MM.1S (cell line): ENCODE data around the gene ADRA2C.

Experiments
- DNase-seq: peaks from one replicate; pipeline ENCODE4 v3.0.0-alpha.2; 2015
- H2AFZ ChIP-seq: fragments of 300-600 bp; sonication (generic); 2 replicates; pipeline ENCODE4 v1.6.0; 2016; ENCODE audit warnings: antibody characterized with exemption, low read length
- H3F3A ChIP-seq: fragments of 300-600 bp; sonication (generic); 2 replicates; pipeline ENCODE4 v1.6.1; 2016; ENCODE audit warnings: mild to moderate bottlenecking, antibody characterized with exemption, low read length, moderate library complexity, mixed read lengths; ENCODE audit not compliant: insufficient read depth
- H3K27ac ChIP-seq: fragments of 300-600 bp; sonication (generic); 2 replicates; pipeline ENCODE4 v1.5.1; 2016; ENCODE audit warnings: mild to moderate bottlenecking, low read length
- H3K27me3 ChIP-seq: fragments of 300-600 bp; sonication (generic); replicated peaks from 2 replicates; pipeline ENCODE4 v1.6.0; 2016; ENCODE audit warnings: low read length; ENCODE audit not compliant: insufficient read depth
- H3K36me3 ChIP-seq: fragments of 300-600 bp; sonication (generic); replicated peaks from 2 replicates; pipeline ENCODE4 v1.6.1; 2016; ENCODE audit warnings: mild to moderate bottlenecking, low read length, mixed read lengths; ENCODE audit not compliant: insufficient read depth
- H3K4me1 ChIP-seq: fragments of 300-600 bp; sonication (generic); 2 replicates; pipeline ENCODE4 v1.6.1; 2016; ENCODE audit warnings: low read length, mixed read lengths
- H3K4me2 ChIP-seq: fragments of 300-600 bp; sonication (generic); 2 replicates; pipeline ENCODE4 v1.6.0; 2016; ENCODE audit warnings: low read depth, low read length
- H3K4me3 ChIP-seq: fragments of 300-600 bp; sonication (generic); 2 replicates; pipeline ENCODE4 v1.5.1; 2016; ENCODE audit warnings: low read length, mixed read lengths
- H3K79me2 ChIP-seq: fragments of 300-600 bp; sonication (generic); 2 replicates; pipeline ENCODE4 v1.6.1; 2016; ENCODE audit warnings: mixed run types, low read length, mixed read lengths
- H3K9ac ChIP-seq: fragments of 300-600 bp; sonication (generic); 2 replicates; pipeline ENCODE4 v1.6.1; 2016; ENCODE audit warnings: low read length, mixed read lengths
- H3K9me2 ChIP-seq: fragments of 300-600 bp; sonication (generic); replicated peaks from 2 replicates; pipeline ENCODE4 v1.6.1; 2016; ENCODE audit warnings: mild to moderate bottlenecking, low read length, mixed read lengths; ENCODE audit not compliant: insufficient read depth
- H3K9me3 ChIP-seq: fragments of 300-600 bp; sonication (generic); replicated peaks from 2 replicates; pipeline ENCODE4 v1.6.1; 2016; ENCODE audit warnings: mild to moderate bottlenecking, low read length, mixed read lengths; ENCODE audit not compliant: insufficient read depth
- H4K20me1 ChIP-seq: fragments of 300-600 bp; sonication (generic); 2 replicates; pipeline ENCODE4 v1.6.1; 2016; ENCODE audit warnings: mild to moderate bottlenecking, low read length, moderate library complexity, mixed read lengths; ENCODE audit not compliant: insufficient read depth
- EZH2 ChIP-seq: fragments of 300-600 bp; sonication (generic); optimal IDR thresholded peaks from 2 replicates; pipeline ENCODE3; 2017; ENCODE audit warnings: low read depth, mild to moderate bottlenecking, antibody characterized with exemption, low read length, mixed read lengths
- EZH2phosphoT487 ChIP-seq: fragments of 300-600 bp; sonication (generic); IDR thresholded peaks from 2 replicates; pipeline ENCODE4 v1.6.1; 2018; ENCODE audit warnings: antibody characterized with exemption, low read length
- TF ChIP-seq, protein P1 (sequence below): fragments of 300-600 bp; sonication (generic); IDR thresholded peaks from 2 replicates; pipeline ENCODE4 v1.5.1; 2016; ENCODE audit warnings: antibody characterized with exemption, low read length, mixed read lengths

The ADRA2C gene

DNA sequence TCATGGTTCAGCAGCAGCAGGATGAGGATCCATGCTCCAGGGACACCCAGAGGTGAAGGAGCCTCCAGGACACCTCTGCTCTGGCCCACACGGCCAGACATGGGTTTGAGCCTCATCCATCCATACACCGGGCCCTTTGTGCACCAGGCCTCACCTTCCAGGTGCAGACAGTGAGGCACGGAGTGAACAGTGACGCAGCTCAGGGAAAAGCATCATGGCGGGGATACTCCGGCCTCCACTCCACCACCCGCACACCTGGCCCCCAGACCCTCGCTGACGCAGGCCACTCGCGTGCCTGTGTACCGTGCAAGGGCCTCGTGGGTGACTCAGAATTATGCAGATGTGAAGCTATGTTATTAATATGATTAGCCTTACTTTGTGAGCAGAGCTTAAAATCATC is 33.3 kb downstream of the ADRA2C start:
- Histone ChIP-seq H3K79me2 (no peaks in the 10 kb centered on the region), H3K4me1 (no peaks in the 10 kb centered on the region), H4K20me1 (no peaks in the 10 kb centered on the region), H3F3A (no peaks in the 10 kb centered on the region), H3K36me3 (no peaks in the 10 kb centered on the region), H3K27me3 (peaks cover 75% of the 10 kb centered on the region), H3K9me3 (no peaks in the 10 kb centered on the region), H3K27ac (no peak overlapping the region), H3K4me3 (no peak overlapping the region), H3K4me2 (no peak overlapping the region), H3K9ac (no peak overlapping the region), H2AFZ (no peak overlapping the region), H3K9me2 (no peaks in the 10 kb centered on the region)
- TF ChIP-seq EZH2 = no peak
- TF ChIP-seq, protein P1, sequence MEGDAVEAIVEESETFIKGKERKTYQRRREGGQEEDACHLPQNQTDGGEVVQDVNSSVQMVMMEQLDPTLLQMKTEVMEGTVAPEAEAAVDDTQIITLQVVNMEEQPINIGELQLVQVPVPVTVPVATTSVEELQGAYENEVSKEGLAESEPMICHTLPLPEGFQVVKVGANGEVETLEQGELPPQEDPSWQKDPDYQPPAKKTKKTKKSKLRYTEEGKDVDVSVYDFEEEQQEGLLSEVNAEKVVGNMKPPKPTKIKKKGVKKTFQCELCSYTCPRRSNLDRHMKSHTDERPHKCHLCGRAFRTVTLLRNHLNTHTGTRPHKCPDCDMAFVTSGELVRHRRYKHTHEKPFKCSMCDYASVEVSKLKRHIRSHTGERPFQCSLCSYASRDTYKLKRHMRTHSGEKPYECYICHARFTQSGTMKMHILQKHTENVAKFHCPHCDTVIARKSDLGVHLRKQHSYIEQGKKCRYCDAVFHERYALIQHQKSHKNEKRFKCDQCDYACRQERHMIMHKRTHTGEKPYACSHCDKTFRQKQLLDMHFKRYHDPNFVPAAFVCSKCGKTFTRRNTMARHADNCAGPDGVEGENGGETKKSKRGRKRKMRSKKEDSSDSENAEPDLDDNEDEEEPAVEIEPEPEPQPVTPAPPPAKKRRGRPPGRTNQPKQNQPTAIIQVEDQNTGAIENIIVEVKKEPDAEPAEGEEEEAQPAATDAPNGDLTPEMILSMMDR = no peak
- no peak for TF ChIP-seq EZH2phosphoT487
- no peak for DNase-seq

DNA sequence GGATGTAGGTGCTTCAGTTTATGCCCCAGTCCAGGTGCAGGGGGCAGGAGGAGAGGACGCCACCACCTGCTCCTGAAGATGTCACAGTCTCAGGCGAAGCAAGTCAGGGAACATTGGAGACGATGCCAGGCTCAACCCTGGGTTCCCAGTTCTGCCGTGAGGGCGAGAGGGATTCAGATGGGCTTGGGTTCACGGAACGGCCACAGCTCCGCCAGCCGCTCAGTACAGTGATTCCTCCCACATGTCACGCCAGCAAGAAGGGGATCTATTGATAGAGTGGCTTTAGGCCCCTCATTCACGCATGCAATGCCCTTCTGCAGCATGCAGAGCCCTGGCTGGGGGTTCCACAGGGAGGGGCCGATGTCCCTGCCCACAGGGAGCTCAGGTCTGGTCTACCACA is 34.2 kb downstream of the ADRA2C start:
- Histone ChIP-seq H3K27ac (no peak overlapping the region), H3K4me2 (no peak overlapping the region), H3K4me3 (no peak overlapping the region), H4K20me1 (no peaks in the 10 kb centered on the region), H3K4me1 (no peaks in the 10 kb centered on the region), H3K27me3 (peaks cover 73% of the 10 kb centered on the region), H3K36me3 (no peaks in the 10 kb centered on the region), H3F3A (no peaks in the 10 kb centered on the region), H3K79me2 (no peaks in the 10 kb centered on the region), H3K9me2 (no peaks in the 10 kb centered on the region), H3K9ac (no peak overlapping the region), H3K9me3 (no peaks in the 10 kb centered on the region), H2AFZ (no peak overlapping the region)
- TF ChIP-seq EZH2phosphoT487 (no peak), EZH2 (no peak)
- TF ChIP-seq, protein P1 = no peak
- DNase-seq = no peak

DNA sequence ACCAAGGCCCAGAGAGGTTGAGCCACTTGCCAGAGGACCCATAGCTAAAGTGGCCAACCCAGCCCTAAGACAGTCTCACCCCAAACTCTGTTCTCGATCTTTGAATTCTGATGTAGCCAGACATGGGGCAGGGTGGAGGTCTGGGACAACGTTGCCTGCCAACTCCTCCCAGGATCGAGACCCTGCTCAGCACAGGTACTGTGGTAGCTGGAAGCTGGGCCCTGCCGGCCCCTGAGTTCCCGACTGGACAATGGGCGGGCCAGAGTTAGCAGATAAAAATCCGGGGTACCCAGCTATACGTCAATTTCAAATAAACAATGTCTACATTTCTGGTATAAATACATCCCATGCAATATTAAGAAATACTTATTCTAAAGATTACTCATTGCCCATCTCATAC is 35.3 kb downstream of the ADRA2C start:
- Histone ChIP-seq H3K4me3 (no peak overlapping the region), H3K4me2 (no peak overlapping the region), H3K4me1 (no peaks in the 10 kb centered on the region), H3K27me3 (peaks cover 85% of the 10 kb centered on the region), H3K9me2 (no peaks in the 10 kb centered on the region), H3K27ac (no peak overlapping the region), H3K79me2 (no peaks in the 10 kb centered on the region), H3K36me3 (no peaks in the 10 kb centered on the region), H3K9ac (no peak overlapping the region), H3F3A (no peaks in the 10 kb centered on the region), H3K9me3 (no peaks in the 10 kb centered on the region), H2AFZ (no peak overlapping the region), H4K20me1 (no peaks in the 10 kb centered on the region)
- no peak for TF ChIP-seq EZH2phosphoT487
- TF ChIP-seq EZH2 = no peak
- TF ChIP-seq, protein P1 = no peak
- no peak for DNase-seq
